Heart left ventricle (tissue), 16 donors: ENCODE results near the gene CHCHD5. TPM values are rescaled to one million over a fixed set of nuclear protein-coding genes. Genes with fewer than 3 reads are reported as not detected.
A peak's percentile ranks its signal among the peaks of the same experiment; 100 is the strongest.
"Not testable (repeated sequence)": the region's sequence is repeated elsewhere in the genome, so short reads cannot be mapped to it uniquely, and the experiment has no call there.

Source experiments
- ATAC-seq, 4 donors: fragments of 200-7000 bp; cut with Tn5 transposase; one replicate each; pipeline ENCODE4 v1.9.1; 2020 to 2022; ENCODE audit warnings: moderate library complexity in 4 of 4, mild to moderate bottlenecking in 3 of 4, moderate number of reproducible peaks in 1 of 4
- DNase-seq, 5 donors: peaks; one replicate each; pipeline ENCODE4 v3.0.0-alpha.2; 2020
- H3K27ac ChIP-seq, 12 donors: fragments of 200-600 bp; sonication (generic) in 4 of 12; one replicate each; pipeline versions ENCODE4 v1.5.0 to v1.8.0; 2016 to 2022; ENCODE audit warnings: mild to moderate bottlenecking in 2 of 12
- H3K27me3 ChIP-seq, 9 donors: fragments of 200-600 bp; sonication (generic) in 2 of 9; one replicate each; pipeline versions ENCODE4 v1.5.1 to v1.8.0; 2016 to 2022; ENCODE audit warnings: mild to moderate bottlenecking in 3 of 9
- H3K36me3 ChIP-seq, 9 donors: fragments of 200-600 bp; sonication (generic) in 2 of 9; one replicate each; pipeline versions ENCODE4 v1.5.0 to v1.8.0; 2018 to 2022; ENCODE audit warnings: mild to moderate bottlenecking in 2 of 9
- H3K4me1 ChIP-seq, 12 donors: fragments of 200-600 bp; sonication (generic) in 4 of 12; one replicate each; pipeline versions ENCODE4 v1.5.0 to v1.8.0; 2016 to 2022; ENCODE audit warnings: mild to moderate bottlenecking in 3 of 12
- H3K4me3 ChIP-seq, 12 donors: fragments of 200-600 bp; sonication (generic) in 4 of 12; one replicate each; pipeline versions ENCODE4 v1.5.0 to v1.8.0; 2017 to 2022; ENCODE audit warnings: mild to moderate bottlenecking in 9 of 12, moderate library complexity in 4 of 12
- H3K9me3 ChIP-seq, 12 donors: fragments of 200-600 bp; sonication (generic) in 4 of 12; one replicate each; pipeline versions ENCODE4 v1.5.0 to v1.8.0; 2016 to 2022; ENCODE audit warnings: mild to moderate bottlenecking in 1 of 12
- POLR2A ChIP-seq, 2 donors: fragments of 450-650 bp; IDR thresholded peaks; one replicate each; pipeline ENCODE4 v1.6.1; 2017; ENCODE audit warnings: antibody characterized with exemption in 2 of 2, mild to moderate bottlenecking in 2 of 2, moderate library complexity in 2 of 2
- WGBS, 4 donors: extraction: QIAGEN DNeasy Blood & Tissue Kit in 2 of 4; methylation state at CpG; one replicate each; pipeline versions ENCODE4 v1.1.5 to v1.1.7; 2013 to 2018; 5-methylcytosine and 5-hydroxymethylcytosine counted together
- intact Hi-C, 10 donors: fragments of 100-400 bp; cut with DNase I; formaldehyde crosslinking; loops; one replicate each; pipeline versions ENCODE4 v1.11.1 to v1.14.2; 2022
- polyA plus RNA-seq, 2 donors: library from polyadenylated mRNA; stranded (reverse); fragments of 200-250 nt; gene quantifications; one replicate each; pipeline ENCODE4 v1.2.3, GENCODE V29; 2013
- total RNA-seq, 9 donors: library from RNA; depleted of rRNA in 2 of 9; stranded (reverse); fragments of >200 nt in 2 of 9; fragmentation: NEBNext Ultra II Directional in 3 of 9; extraction: Animal tissue kit (Norgen Biotek cat#: 25700) in 3 of 9; gene quantifications; one replicate each; pipeline versions ENCODE4 v1.1.0 to v1.2.4, GENCODE V29; 2016 to 2023
- TF ChIP-seq, protein P1 (sequence below), 12 donors: fragments of 200-600 bp; sonication (generic) in 4 of 12; IDR thresholded peaks; one replicate each; pipeline versions ENCODE4 v1.5.0 to v1.8.0; 2018 to 2022; ENCODE audit warnings: antibody characterized with exemption in 12 of 12, mild to moderate bottlenecking in 5 of 12
- donor health status: ischemic (EF 13 %, LVEDD 7.1; RV severe dilation, severe dysfunction).
- donor health status: healthy with polysubstance abuse.
- donor health status: DM: no; HTN: yes; CAD: no.
- donor health status: DM: no; HTN: no; CAD: no.
- donor health status: ischemic (EF 25% LVEDD 6.9; RV normal size, moderate dysfunction).
- donor health status: ischemic (EF 25% LVEDD 5.7; RV mildly dilated, moderate dysfunction).
- donor health status: healthy.
- donor health status: DM: yes; HTN: yes; CAD: no.
- donor health status: ischemic (EF 35%, LVEDD 5.7; RV mildly dilated, moderate dysfunction).
- donor health status: nonischemic (EF 11% LVEDD 7.7; RV severe dilation, severe dysfunction).
- donor health status: DM: yes; HTN: yes; CAD: no.
- donor health status: PGD.
- donor health status: ischemic (EF 29% LVEDD 5.4; RV normal size, mild dysfunction).
- donor health status: nonischemic (EF 23%, LVEDD 6.1; RV moderate dilation, normal function).

Gene CHCHD5
- total and polyA plus RNA-seq, 11 donors, result 18.6 to 32.2 (median 23.4) TPM

DNA sequence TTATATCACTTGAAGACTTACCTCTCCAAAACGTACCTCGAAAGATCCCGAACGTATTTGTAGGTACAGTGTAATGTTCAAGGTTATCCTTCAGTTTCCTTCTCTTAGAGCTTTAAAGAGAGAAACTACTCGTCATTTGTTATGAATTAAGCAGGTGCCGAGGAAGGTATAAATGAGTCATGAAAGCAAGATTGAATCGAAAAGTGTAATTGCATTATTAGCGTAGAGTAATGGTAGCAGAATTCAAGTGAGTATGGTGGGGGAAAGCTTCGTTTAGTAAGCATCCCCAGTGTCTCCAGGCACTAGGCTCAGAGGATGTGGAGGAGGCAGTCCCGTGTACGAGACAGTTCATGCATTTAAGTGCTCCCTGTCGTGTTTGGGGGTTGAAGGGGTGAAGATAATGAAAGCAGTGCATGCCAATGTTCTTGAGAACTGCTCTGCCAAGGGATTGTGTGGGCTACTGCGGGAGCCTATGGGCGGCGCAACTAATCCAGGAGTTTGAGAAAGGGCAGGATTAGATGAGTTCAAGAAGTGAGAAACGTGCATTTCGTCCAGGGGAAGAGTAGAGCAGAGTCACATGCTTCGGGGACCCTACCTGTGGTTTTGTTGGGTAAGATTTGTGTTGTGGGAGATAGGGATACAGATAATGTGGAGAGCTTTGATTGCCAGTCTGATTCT lies 41.3 kb upstream of the CHCHD5 start:
- peaks cover 0 to 22% (median 15%) of the 10 kb centered on the region in 9 donors for H3K36me3 ChIP-seq
- TF ChIP-seq POLR2A (IDR thresholded peaks at IDR 0.05), result no peak
- TF ChIP-seq, protein P1, sequence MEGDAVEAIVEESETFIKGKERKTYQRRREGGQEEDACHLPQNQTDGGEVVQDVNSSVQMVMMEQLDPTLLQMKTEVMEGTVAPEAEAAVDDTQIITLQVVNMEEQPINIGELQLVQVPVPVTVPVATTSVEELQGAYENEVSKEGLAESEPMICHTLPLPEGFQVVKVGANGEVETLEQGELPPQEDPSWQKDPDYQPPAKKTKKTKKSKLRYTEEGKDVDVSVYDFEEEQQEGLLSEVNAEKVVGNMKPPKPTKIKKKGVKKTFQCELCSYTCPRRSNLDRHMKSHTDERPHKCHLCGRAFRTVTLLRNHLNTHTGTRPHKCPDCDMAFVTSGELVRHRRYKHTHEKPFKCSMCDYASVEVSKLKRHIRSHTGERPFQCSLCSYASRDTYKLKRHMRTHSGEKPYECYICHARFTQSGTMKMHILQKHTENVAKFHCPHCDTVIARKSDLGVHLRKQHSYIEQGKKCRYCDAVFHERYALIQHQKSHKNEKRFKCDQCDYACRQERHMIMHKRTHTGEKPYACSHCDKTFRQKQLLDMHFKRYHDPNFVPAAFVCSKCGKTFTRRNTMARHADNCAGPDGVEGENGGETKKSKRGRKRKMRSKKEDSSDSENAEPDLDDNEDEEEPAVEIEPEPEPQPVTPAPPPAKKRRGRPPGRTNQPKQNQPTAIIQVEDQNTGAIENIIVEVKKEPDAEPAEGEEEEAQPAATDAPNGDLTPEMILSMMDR (IDR thresholded peaks at IDR 0.05), result no peak
- 10 to 16% (median 13%) methylated on average over 18 of the region's 18 CpGs for WGBS, 4 donors
- peak overlapping the region; percentile 69 to 93 (median 81) for H3K4me3 ChIP-seq
- DNase-seq, result no peak
- H3K9me3 ChIP-seq, result no peaks in the 10 kb centered on the region
- H3K4me1 ChIP-seq, result peaks cover 0 to 24% (median 12%) of the 10 kb centered on the region in 12 donors
- H3K27ac ChIP-seq, result peak overlapping the region in 1 of 12 donors; percentile 92
- no peaks in the 10 kb centered on the region for H3K27me3 ChIP-seq
- intact Hi-C loops, result loop anchor here in 7 of 10 donors (1.0 to 10.0 kb wide), 7 partner anchors 39 to 62 kb away; partner anchors contain the start of genes TTL (in 5 of the 7) and CHCHD5 (in 3 of the 7)
- no peak for ATAC-seq

DNA sequence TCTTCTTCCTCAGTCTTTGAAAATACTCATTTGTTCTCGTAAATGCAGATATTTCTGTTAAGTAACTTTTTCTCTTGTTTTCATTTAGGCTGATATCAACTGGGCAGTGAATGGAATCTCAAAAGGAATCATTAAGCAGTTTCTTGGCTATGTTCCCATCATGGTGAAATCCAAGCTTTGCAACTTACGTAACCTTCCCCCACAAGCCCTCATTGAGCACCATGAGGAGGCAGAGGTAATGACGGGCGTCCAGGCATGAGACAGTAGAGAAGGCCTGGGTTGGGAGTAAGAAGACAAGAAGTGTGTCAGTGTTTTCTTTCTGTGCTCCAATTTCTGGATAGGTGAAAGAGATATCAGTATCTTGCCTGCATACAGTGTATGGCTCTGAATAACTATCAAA lies 37.1 kb upstream of the CHCHD5 start:
- Histone ChIP-seq H3K36me3 (peaks cover 0 to 64% (median 57%) of the 10 kb centered on the region in 9 donors), H3K4me1 (peaks cover 0 to 17% (median 8%) of the 10 kb centered on the region in 12 donors), H3K27ac (no peak overlapping the region), H3K4me3 (no peak overlapping the region), H3K9me3 (no peaks in the 10 kb centered on the region), H3K27me3 (no peaks in the 10 kb centered on the region)
- WGBS, 4 donors, result 88 to 92% (median 92%) methylated on average over 4 of the region's 4 CpGs
- TF ChIP-seq POLR2A (IDR thresholded peaks at IDR 0.05), result no peak
- intact Hi-C loops, result loop anchor here in 1 of 10 donors (10.0 kb wide), 1 partner anchor 63 kb away; the partner anchor contains the start of gene TTL
- ATAC-seq, result no peak
- DNase-seq, result no peak

DNA sequence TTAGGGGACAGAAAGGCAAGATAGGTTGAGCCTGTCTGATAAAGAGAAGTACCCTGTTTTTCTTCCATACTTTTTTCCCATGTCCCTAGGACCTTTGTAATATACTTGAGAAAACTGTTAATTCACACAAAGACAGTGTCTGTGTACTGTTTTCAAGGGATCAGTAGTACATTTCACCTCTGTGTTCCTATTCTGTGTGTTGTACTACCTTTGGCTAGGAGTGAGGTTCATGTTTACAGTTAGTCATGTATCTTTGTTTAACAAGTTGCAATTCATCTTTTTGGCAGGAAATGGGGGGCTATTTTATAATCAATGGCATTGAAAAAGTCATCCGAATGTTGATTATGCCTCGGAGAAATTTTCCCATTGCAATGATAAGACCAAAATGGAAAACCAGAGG lies 35.4 kb upstream of the CHCHD5 start:
- intact Hi-C loops, result loop anchor here in 1 of 10 donors (10.0 kb wide), 1 partner anchor 64 kb away; the partner anchor contains the start of gene TTL
- H3K4me1 ChIP-seq, result peaks cover 0 to 5% (median 0%) of the 10 kb centered on the region in 12 donors
- no peak overlapping the region for H3K27ac ChIP-seq
- WGBS, 4 donors, result 91 to 96% (median 93%) methylated on average over 2 of the region's 2 CpGs
- H3K36me3 ChIP-seq, result peaks cover 0 to 81% (median 72%) of the 10 kb centered on the region in 9 donors
- DNase-seq, result no peak
- H3K27me3 ChIP-seq, result no peaks in the 10 kb centered on the region
- TF ChIP-seq, protein P1 (IDR thresholded peaks at IDR 0.05), result no peak
- TF ChIP-seq POLR2A (IDR thresholded peaks at IDR 0.05), result no peak
- no peaks in the 10 kb centered on the region for H3K9me3 ChIP-seq
- ATAC-seq, result no peak
- H3K4me3 ChIP-seq, result no peak overlapping the region

DNA sequence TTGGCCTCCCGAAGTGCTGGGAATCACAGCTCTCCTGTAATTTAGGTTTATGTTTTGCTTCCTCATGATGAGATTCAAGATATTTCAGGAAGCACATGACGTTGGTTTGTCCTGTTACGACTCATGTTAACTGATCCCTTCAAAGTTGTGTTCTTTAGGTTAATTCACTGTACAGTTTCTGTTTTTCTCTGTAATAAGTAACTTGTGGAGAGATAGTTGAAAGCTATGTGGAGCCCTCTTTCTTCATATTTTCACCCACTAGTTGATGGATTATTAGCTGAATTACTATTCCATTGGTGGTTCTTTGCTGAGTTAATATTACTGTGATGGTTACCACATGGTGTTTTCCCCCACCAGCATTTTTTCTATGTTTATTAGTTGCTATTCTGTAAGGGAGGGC lies 18.3 kb upstream of the CHCHD5 start:
- ATAC-seq, result no peak
- DNase-seq, result no peak
- Histone ChIP-seq H3K9me3 (peaks cover 0 to 14% (median 0%) of the 10 kb centered on the region in 12 donors), H3K27me3 (no peaks in the 10 kb centered on the region), H3K4me1 (no peaks in the 10 kb centered on the region), H3K27ac (no peak overlapping the region), H3K4me3 (no peak overlapping the region), H3K36me3 (peaks cover 6 to 100% (median 97%) of the 10 kb centered on the region in 9 donors)
- intact Hi-C loops, result no loop called here
- 86 to 92% (median 88%) methylated on average over 3 of the region's 3 CpGs for WGBS, 4 donors
- TF ChIP-seq, protein P1 (IDR thresholded peaks at IDR 0.05), result no peak
- no peak for TF ChIP-seq POLR2A (IDR thresholded peaks at IDR 0.05)

DNA sequence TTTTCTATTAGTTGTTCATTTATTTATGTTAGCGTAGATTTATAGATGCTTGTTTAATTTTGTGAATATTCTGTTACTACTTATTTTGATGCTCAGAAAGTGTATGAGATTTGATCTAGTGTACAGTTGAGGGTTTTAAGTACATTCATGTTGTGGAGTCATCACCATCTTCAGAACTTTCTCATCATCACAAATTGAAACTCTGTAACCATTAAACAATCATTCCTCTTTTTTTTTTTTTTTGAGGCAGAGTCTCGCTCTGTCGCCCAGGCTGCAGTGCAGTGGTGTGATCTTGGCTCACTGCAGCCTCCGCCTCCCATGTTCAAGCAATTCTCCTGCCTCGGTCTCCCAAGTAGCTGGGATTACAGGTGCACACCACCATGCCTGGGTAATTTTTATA lies 17.9 kb upstream of the CHCHD5 start:
- H3K4me1 ChIP-seq, DNase-seq, H3K4me3 ChIP-seq, H3K27me3 ChIP-seq, H3K27ac ChIP-seq, ATAC-seq, intact Hi-C loops: not testable (repeated sequence)
- Histone ChIP-seq H3K9me3 (peaks cover 0 to 14% (median 0%) of the 10 kb centered on the region in 12 donors), H3K36me3 (peaks cover 6 to 100% (median 97%) of the 10 kb centered on the region in 9 donors)
- 94 to 100% (median 98%) methylated on average over 5 of the region's 5 CpGs for WGBS, 4 donors
